HG03135 (cell line): ENCODE measurements around the gene CYP3A7.
"Not testable (repeated sequence)": the region's sequence is repeated elsewhere in the genome, so short reads cannot be mapped to it uniquely, and the experiment has no call there.

ENCODE experiments used
- ATAC-seq: cut with Tn5 transposase; IDR thresholded peaks from one replicate; pipeline ENCODE4 v1.9.1; 2021; ENCODE audit warnings: mild to moderate bottlenecking, moderate library complexity; ENCODE audit not compliant: unreplicated experiment

Gene CYP3A7

DNA sequence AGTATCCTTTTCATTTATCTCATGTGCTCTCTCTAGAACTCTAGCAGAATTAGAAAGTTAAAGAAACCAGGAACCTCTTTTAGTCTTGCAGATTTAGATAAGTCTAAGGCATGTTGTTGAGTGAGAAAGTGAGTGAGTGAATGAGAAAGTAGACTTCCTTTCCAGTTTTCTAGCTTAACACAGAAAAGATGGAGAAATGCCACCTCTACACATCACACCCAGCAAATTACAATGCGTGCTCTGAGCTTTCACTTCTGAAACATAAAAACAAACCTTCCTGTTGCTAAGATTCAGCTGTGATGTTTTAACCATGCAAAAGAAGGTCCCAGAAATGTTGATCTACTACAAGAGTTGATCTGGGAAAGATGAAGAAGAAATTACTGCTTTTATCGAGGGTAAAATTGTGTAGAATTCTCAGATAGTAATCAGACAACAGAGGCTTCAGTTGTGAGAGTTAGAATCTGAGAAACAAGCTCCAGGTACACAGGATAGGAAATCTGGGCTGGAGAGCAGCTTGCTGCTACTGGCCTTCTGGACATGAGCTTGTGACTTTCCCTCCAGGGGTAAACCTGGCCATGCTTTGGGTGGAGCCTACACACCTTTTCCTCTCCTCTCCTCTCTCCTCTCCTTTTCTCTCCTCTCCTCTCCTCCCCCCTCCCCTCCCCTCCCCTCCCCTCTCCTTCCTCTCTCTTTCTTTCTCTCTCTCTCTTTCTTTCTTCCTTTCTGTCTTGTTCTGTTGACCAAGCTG lies 59.8 kb downstream of the CYP3A7 start:
- no peak for ATAC-seq

DNA sequence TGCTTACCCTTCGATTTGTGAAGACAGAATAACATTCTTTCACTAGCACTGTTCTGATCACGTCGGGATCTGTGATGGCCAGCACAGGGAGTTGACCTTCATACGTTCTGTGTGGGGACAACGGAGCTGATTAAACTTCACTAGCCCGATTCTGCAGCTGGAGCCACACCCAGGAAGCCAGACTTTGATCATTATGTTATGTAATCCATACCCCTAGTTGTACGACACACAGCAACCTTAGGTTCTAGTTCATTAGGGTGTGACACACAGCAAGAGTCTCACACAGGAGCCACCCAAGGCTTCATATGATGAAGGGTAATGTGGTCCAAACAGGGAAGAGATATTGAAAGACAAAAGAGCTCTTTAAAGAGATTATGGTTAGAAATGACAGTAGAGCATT lies 62.4 kb downstream of the CYP3A7 start:
- no peak for ATAC-seq

DNA sequence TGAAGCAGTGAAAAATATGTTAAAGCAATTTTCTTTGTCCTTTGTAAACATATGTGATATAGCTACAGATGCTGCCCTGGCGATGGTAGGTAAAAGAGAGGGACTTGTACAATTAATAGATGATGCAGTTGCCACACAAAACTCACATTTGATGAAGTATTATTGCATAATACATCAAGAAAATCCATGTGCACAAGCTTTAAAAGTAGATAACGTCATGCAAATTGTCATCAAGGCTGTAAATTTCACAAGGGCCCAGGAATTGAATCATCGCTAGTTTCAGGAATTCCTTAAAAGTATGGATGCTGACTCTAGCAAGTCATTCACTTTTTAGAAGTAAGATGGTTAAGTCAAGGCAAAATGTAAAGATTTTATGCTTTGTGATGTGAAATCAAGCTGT lies 65.2 kb downstream of the CYP3A7 start:
- ATAC-seq, result no peak

DNA sequence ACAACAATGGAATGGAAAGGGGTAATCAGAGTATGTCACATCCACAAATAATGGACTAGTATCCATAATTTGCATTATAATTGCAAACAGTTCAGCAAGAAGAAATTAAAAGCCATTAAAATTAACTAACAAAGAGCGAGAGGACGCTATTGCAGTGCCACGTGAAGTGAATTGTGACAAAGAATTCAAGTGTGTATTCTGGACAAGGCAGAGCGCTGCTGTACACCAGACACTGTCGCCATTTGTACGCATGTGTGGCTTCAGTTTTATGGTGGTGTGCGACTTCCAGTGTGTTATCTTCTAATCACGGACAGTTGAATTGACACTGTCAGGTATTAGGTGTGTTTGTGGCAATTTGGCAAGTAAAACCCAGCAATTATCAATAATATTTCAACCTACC lies 66.5 kb downstream of the CYP3A7 start:
- ATAC-seq, result no peak

DNA sequence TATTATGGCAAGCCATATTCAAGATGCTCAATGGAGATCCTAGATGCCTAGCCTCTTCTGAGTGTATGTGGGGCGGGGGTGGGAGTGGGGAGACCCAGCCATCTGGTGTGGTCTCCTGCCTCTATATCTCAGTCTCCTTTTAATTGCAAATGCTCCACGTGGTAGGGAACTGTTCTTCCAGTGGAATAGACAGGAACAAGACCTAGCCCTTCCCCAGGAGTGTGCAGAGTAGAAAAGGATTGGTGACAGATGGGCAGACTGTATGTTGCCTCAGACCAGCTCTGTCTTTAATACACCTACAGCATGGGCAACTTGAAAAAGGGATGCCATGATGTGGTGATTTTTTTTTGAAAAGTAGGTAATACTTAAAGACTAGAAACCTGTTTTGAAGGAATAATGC lies 67.8 kb downstream of the CYP3A7 start:
- no peak for ATAC-seq

DNA sequence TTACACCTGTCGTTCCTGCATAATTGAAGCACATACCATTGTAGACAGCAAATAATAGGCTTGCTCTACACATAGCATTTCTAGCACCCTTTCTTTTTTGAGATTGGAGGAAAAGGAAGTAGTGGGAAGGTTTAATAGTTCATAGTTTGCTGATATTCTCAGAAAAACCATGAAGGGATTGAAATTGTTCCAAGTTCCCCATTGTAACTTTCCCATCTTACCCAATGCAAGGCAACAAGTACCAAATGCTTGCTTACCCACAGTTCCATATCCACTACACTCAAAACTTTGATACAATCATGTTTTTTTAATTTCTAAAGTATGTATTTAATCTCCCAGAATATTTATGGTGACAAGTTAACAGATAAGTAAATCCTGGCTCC lies 69.0 kb downstream of the CYP3A7 start:
- no peak for ATAC-seq

DNA sequence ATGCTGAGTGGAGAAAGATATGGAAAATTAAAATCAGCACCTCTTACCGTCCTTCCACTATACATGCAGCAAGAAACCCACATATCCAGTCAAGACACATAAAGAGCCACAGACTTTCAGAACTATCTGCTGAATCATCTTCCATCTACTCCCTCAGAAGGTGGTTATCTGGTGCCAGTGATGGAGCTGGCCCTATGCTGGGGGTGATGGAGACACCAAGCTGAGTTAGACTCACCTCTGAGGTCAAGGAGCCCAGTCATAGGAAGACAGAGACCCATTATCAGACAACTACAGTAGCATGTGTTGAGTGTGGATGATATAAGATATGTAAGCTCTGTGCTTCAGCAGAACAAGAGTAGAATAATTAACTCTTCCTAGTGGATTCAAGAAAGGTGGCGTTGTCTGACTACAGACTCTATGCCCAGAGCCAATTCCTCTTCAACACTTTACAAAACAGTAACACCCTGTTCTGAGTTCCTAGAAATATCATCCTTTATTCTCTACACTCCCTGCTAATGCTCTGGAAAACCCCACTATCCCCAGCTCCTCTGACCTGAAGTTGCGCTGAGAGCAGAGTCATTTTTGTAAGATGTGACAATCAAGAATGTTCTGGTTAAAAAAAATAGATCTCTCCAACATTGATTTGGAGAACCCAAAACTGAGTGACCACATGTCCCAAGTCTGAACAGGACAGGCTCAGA lies 69.5 kb downstream of the CYP3A7 start:
- ATAC-seq, result no peak

DNA sequence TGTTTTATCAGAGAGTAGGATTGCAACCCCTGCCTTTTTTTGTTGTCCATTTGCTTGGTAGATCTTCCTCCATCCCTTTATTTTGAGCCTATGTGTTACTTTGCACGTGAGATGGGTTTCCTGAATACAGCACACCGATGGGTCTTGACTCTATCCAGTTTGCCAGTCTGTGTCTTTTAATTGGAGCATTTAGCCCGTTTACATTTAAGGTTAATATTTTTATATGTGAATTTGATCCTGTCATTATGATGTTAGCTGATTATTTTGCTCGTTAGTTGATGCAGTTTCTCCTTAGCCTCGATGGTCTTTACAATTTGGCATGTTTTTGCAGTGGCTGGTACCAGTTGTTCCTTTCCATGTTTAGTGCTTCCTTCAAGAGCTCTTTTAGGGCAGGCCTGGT lies 77.1 kb downstream of the CYP3A7 start:
- ATAC-seq, result not testable (repeated sequence)
